K562 (cell line): Measurements from ENCODE around the gene THOP1. TPM values are rescaled to one million over a fixed set of nuclear protein-coding genes. Genes with fewer than 3 reads are reported as not detected.

Experiments used
- ATF3 ChIP-seq, 2 experiments: fragments of 450-650 bp in 1 of 2; sonication (generic) in 1 of 2; formaldehyde crosslinking in 1 of 2; IDR thresholded peaks in 1 of 2; conservative IDR thresholded peaks in 1 of 2; 2 replicates each; pipeline versions ENCODE4 v1.6.1 to v1.8.1; 2016 to 2023; ENCODE audit warnings: mild to moderate bottlenecking in 2 of 2, moderate library complexity in 2 of 2, inconsistent platforms in 1 of 2, missing genetic modification reagents in 1 of 2
- BRF1 ChIP-seq: IDR thresholded peaks from 3 replicates; pipeline ENCODE4 v1.6.1; 2011; ENCODE audit warnings: borderline replicate concordance, mild to moderate bottlenecking; ENCODE audit not compliant: insufficient read length; ENCODE audit errors: extremely low read depth
- CCNT2 ChIP-seq: IDR thresholded peaks from 2 replicates; pipeline ENCODE4 v1.6.1; 2011; ENCODE audit warnings: borderline replicate concordance, low read depth, mild to moderate bottlenecking, moderate library complexity, mixed read lengths, low read length; ENCODE audit not compliant: insufficient read length; ENCODE audit errors: extremely low read depth
- CEBPZ ChIP-seq: fragments of 150-350 bp; IDR thresholded peaks from 2 replicates; pipeline ENCODE4 v1.6.1; 2014; ENCODE audit warnings: low read depth, mild to moderate bottlenecking, low read length, borderline replicate concordance
- CTCF ChIP-seq, 3 experiments: IDR thresholded peaks in 2 of 3; conservative IDR thresholded peaks in 1 of 3; 2 replicates each; pipeline ENCODE4 v1.5.1; 2011 to 2012; ENCODE audit warnings: low read length in 3 of 3, mild to moderate bottlenecking in 3 of 3, control low read depth in 2 of 3, improper control_type of control experiment in 1 of 3, inconsistent platforms in 1 of 3, low read depth in 1 of 3, mixed read lengths in 1 of 3, moderate library complexity in 1 of 3; ENCODE audit not compliant: insufficient read depth in 2 of 3
- HINFP ChIP-seq: fragments of 450-650 bp; conservative IDR thresholded peaks from 2 replicates; pipeline ENCODE4 v1.6.1; 2016; ENCODE audit warnings: missing genetic modification characterization, low read depth, mild to moderate bottlenecking, control low read depth, missing compliant biosample characterization
- HSF4 ChIP-seq: fragments of 250-450 bp; sonication (Bioruptor Pico); IDR thresholded peaks from 2 replicates; pipeline ENCODE4 v2.1.2; 2022; ENCODE audit warnings: mild to moderate bottlenecking, moderate library complexity, borderline replicate concordance
- KLF6 ChIP-seq: fragments of 250-450 bp; sonication (Bioruptor Pico); IDR thresholded peaks from 2 replicates; pipeline ENCODE4 v1.4.0; 2020; ENCODE audit warnings: mild to moderate bottlenecking, moderate library complexity, borderline replicate concordance
- NR4A1 ChIP-seq, 2 experiments: fragments of 250-450 bp in 1 of 2; fragments of 450-650 bp in 1 of 2; sonication (Bioruptor Pico) in 1 of 2; IDR thresholded peaks; 2 replicates each; pipeline versions ENCODE4 v1.4.0 to v1.6.1; 2016 to 2020; ENCODE audit warnings: mild to moderate bottlenecking in 2 of 2, missing compliant biosample characterization in 1 of 2, missing genetic modification characterization in 1 of 2, moderate library complexity in 1 of 2
- SP1 ChIP-seq: sonication (generic); formaldehyde crosslinking; IDR thresholded peaks from 2 replicates; pipeline ENCODE4 v1.8.1; 2022; ENCODE audit warnings: mild to moderate bottlenecking, missing genetic modification reagents
- SP2 ChIP-seq: IDR thresholded peaks from 2 replicates; pipeline ENCODE4 v1.6.1; 2011; ENCODE audit warnings: mild to moderate bottlenecking, low read depth, low read length, moderate library complexity; ENCODE audit not compliant: poor library complexity, severe bottlenecking; ENCODE audit errors: extremely low read depth
- TSHZ1 ChIP-seq: fragments of 250-450 bp; sonication (Bioruptor Pico); IDR thresholded peaks from 2 replicates; pipeline ENCODE4 v1.4.0; 2020; ENCODE audit warnings: mild to moderate bottlenecking, moderate library complexity
- ZFP1 ChIP-seq: fragments of 450-650 bp; formaldehyde crosslinking; IDR thresholded peaks from 2 replicates; pipeline ENCODE4 v1.4.0; 2020; ENCODE audit warnings: mild to moderate bottlenecking, mixed read lengths
- ZNF23 ChIP-seq: fragments of 250-450 bp; sonication (Bioruptor Pico); IDR thresholded peaks from 2 replicates; pipeline ENCODE4 v1.4.0; 2020; ENCODE audit warnings: mild to moderate bottlenecking
- polyA plus RNA-seq, 8 experiments: library from polyadenylated mRNA; depleted of rRNA in 4 of 8; stranded (reverse) in 5 of 8; unstranded in 3 of 8; fragments of >200 nt; fragmentation: Nextera tagmentation in 2 of 8; fragmentation: Illumina TruSeq in 1 of 8; extraction: Ambion mirVana in 2 of 8; extraction: Trizol in 1 of 8; gene quantifications; 2 replicates each; pipeline versions ENCODE4 v1.2.1 to v1.2.3, GENCODE V29; 2011 to 2014; ENCODE audit warnings: inconsistent platforms in 1 of 8, missing spikeins in 1 of 8
- total RNA-seq, 7 experiments: library from RNA; depleted of rRNA in 6 of 7; stranded (reverse); fragments of >200 nt in 6 of 7; fragmentation: Illumina TruSeq in 2 of 7; extraction: Trizol in 2 of 7; gene quantifications; 2 replicates each; pipeline versions ENCODE4 v1.2.1 to v1.2.3, GENCODE V29; 2011 to 2021; ENCODE audit warnings: low replicate concordance in 1 of 7

The THOP1 gene
- total and polyA plus RNA-seq, 9 of the 15 experiments (the other 6 are each of a cell fraction or from before 2014, with no cell fraction given): 1.3 to 255 (median 96.1) TPM

GRCh38 chr19:2743099-2743498 is 42.2 kb upstream of the THOP1 start (continued):
- no peak for TF ChIP-seq CEBPZ
- no peak for TF ChIP-seq SP1 (CRISPR knock-in tag)
- TF ChIP-seq TSHZ1 (CRISPR knock-in tag): no peak
- no peak for TF ChIP-seq HINFP (tag)
- TF ChIP-seq HSF4 (CRISPR knock-in tag): no peak
- TF ChIP-seq CTCF (IDR thresholded peaks at IDR 0.05 in 2 of 3, conservative IDR thresholded peaks at IDR 0.05 in 1 of 3; ENCODE audit: insufficient read depth in 2 of 3, low read depth in 1 of 3, low read length in 3 of 3): peak; percentile 30 to 47 (median 44); a peak in 4 of 6 replicates
- no peak for TF ChIP-seq NR4A1 (CRISPR knock-in tag; IDR thresholded peaks at IDR 0.05)
- TF ChIP-seq NR4A1 (tag; IDR thresholded peaks at IDR 0.05): no peak
- TF ChIP-seq ZFP1: no peak
- TF ChIP-seq SP2: no peak
- peak; percentile 31 for TF ChIP-seq ATF3 (IDR thresholded peaks at IDR 0.05)
- TF ChIP-seq ATF3 (CRISPR knock-in tag; conservative IDR thresholded peaks at IDR 0.05): no peak
- TF ChIP-seq CCNT2: no peak
- no peak for TF ChIP-seq ZNF23 (CRISPR knock-in tag)
- no peak for TF ChIP-seq KLF6 (CRISPR knock-in tag)
- TF ChIP-seq BRF1: no peak
